Lung (tissue), 12 donors: ENCODE data around the gene GOLGA7B. TPM values are rescaled to one million over a fixed set of nuclear protein-coding genes. Genes with fewer than 3 reads are reported as not detected.

Source experiments
- ATAC-seq: fragments of 200-7000 bp; cut with Tn5 transposase; one replicate; pipeline ENCODE4 v1.9.1; 2020; ENCODE audit warnings: moderate number of reproducible peaks; ENCODE audit not compliant: insufficient read depth, low FRiP score
- DNase-seq, 3 donors: peaks; one replicate each; pipeline ENCODE4 v3.0.0-alpha.2; 2013 to 2017
- H3K27ac ChIP-seq, 2 donors: one replicate each; pipeline ENCODE4 v1.5.1; 2013; ENCODE audit warnings: mild to moderate bottlenecking in 2 of 2, moderate library complexity in 2 of 2, control low read depth in 1 of 2, inconsistent platforms in 1 of 2, low read depth in 1 of 2, low read length in 1 of 2
- H3K27me3 ChIP-seq, 3 donors: one replicate each; pipeline ENCODE4 v1.5.1; 2013; ENCODE audit warnings: low read length in 2 of 3; ENCODE audit not compliant: control insufficient read depth in 3 of 3, insufficient read depth in 3 of 3
- H3K36me3 ChIP-seq, 4 donors: one replicate each; pipeline ENCODE4 v1.5.1; 2013; ENCODE audit warnings: low read length in 4 of 4, mild to moderate bottlenecking in 1 of 4, moderate library complexity in 1 of 4; ENCODE audit not compliant: control insufficient read depth in 4 of 4, insufficient read depth in 4 of 4
- H3K4me1 ChIP-seq, 5 donors: one replicate each; pipeline ENCODE4 v1.5.1; 2013; ENCODE audit warnings: low read length in 5 of 5, mild to moderate bottlenecking in 2 of 5, moderate library complexity in 1 of 5; ENCODE audit not compliant: control insufficient read depth in 5 of 5, insufficient read depth in 5 of 5
- H3K4me3 ChIP-seq: one replicate; pipeline ENCODE4 v1.5.1; 2013; ENCODE audit warnings: mild to moderate bottlenecking, control low read depth, moderate library complexity
- H3K9ac ChIP-seq, 2 donors: one replicate each; pipeline ENCODE4 v1.5.1; 2013; ENCODE audit warnings: low read length in 2 of 2, control low read depth in 1 of 2; ENCODE audit not compliant: insufficient read depth in 1 of 2
- H3K9me3 ChIP-seq, 4 donors: one replicate each; pipeline ENCODE4 v1.5.1; 2013; ENCODE audit warnings: low read length in 3 of 4, mild to moderate bottlenecking in 1 of 4, moderate library complexity in 1 of 4; ENCODE audit not compliant: control insufficient read depth in 4 of 4, insufficient read depth in 3 of 4
- CTCF ChIP-seq: IDR thresholded peaks from 2 replicates; pipeline ENCODE4 v1.5.1; 2012; ENCODE audit warnings: mild to moderate bottlenecking; ENCODE audit errors: control extremely low read depth, extremely low read depth
- WGBS, 2 donors: extraction: QIAGEN DNeasy Blood & Tissue Kit; methylation state at CpG; one replicate each; pipeline ENCODE4 v1.1.7; 2013; 5-methylcytosine and 5-hydroxymethylcytosine counted together
- polyA plus RNA-seq, 2 donors: library from polyadenylated mRNA; stranded (reverse); fragments of 200-250 nt; gene quantifications; one replicate each; pipeline ENCODE4 v1.2.1, GENCODE V29; 2013
- total RNA-seq, 2 donors: library from RNA; depleted of rRNA in 1 of 2; stranded (reverse); fragments of >200 nt in 1 of 2; gene quantifications; one replicate each; pipeline ENCODE4 v1.2.1, GENCODE V29; 2014 to 2021
- donor health status: control.
- donor health status: control.
- donor health status: Bipolar disorder and iron deficiency.
- donor health status: healthy.
- donor health status: DM: yes; HTN: yes; CAD: no.

Gene GOLGA7B
- total and polyA plus RNA-seq, 4 donors = 0.23 to 1.2 (median 0.74) TPM

- Histone ChIP-seq H3K9ac (no peak overlapping the region), H3K27ac (no peak overlapping the region), H3K27me3 (peaks cover 0 to 9% (median 3%) of the 10 kb centered on the region in 3 donors), H3K36me3 (no peaks in the 10 kb centered on the region), H3K4me3 (no peak overlapping the region), H3K9me3 (no peaks in the 10 kb centered on the region), H3K4me1 (no peaks in the 10 kb centered on the region)
- 66 to 76% methylated on average over 9 of the region's 9 CpGs for WGBS, 2 donors
- ATAC-seq (no peak), DNase-seq (no peak)
- TF ChIP-seq CTCF = no peak
These were observed 28.2 kb upstream of the GOLGA7B start for GRCh38 chr10:97821308-97822038.

DNA sequence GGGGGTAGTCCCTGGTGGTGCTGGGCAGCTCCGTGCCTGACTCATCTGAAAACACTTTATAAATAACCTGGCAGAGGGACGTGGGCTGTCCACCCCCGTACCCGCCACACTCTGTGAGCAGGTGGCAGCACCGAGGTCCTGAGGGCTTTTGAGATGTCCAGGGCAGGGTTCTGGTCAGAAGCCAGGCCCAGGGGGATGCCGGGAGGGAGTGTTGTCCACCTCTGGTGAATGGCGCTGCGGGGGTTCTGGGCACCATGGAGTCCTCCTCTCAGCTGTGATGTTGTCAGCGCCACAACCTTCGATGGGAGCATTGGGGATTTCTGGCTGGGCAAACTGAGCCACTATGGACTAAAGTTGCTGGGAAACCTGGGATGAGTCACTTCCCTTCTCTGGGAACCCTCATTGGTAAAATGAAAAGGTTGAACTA is 27.4 kb upstream of the GOLGA7B start:
- peaks cover 0 to 9% (median 3%) of the 10 kb centered on the region in 3 donors for H3K27me3 ChIP-seq
- H3K4me3 ChIP-seq = no peak overlapping the region
- H3K9me3 ChIP-seq = peaks cover 0 to 2% (median 0%) of the 10 kb centered on the region in 4 donors
- 72 to 80% methylated on average over 10 of the region's 10 CpGs for WGBS, 2 donors
- H3K9ac ChIP-seq = no peak overlapping the region
- no peak for DNase-seq
- no peak for TF ChIP-seq CTCF
- ATAC-seq = no peak
- H3K36me3 ChIP-seq = no peaks in the 10 kb centered on the region
- no peak overlapping the region for H3K27ac ChIP-seq
- H3K4me1 ChIP-seq = no peaks in the 10 kb centered on the region

DNA sequence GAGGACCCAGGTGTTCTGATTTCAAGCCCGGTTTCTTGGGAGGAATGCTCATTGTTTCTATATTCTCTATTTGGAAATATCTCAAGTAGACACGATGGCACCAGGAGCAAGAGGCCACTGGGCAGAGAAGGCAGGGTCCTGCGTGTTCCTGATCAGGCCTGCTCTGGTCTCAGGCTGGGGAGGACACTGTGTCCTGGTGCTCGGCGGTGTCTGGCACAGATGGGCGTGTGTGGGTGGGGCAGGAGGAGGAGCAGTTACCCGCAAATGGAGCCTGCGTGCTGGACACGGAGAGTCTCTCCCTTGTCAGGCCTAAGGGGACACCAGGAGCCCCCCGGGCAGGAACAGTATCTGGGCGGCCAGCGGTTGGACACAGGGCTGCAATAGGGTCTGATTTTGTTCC is 25.9 kb upstream of the GOLGA7B start:
- DNase-seq (no peak), ATAC-seq (no peak)
- no peaks in the 10 kb centered on the region for H3K4me1 ChIP-seq
- no peak overlapping the region for H3K4me3 ChIP-seq
- no peak overlapping the region for H3K27ac ChIP-seq
- peaks cover 0 to under 1% (median 0%) of the 10 kb centered on the region in 3 donors for H3K27me3 ChIP-seq
- H3K36me3 ChIP-seq = no peaks in the 10 kb centered on the region
- no peak for TF ChIP-seq CTCF
- 85 to 86% methylated on average over 12 of the region's 12 CpGs for WGBS, 2 donors
- no peak overlapping the region for H3K9ac ChIP-seq
- peaks cover 0 to 2% (median 0%) of the 10 kb centered on the region in 4 donors for H3K9me3 ChIP-seq
